Gastroesophageal sphincter (tissue), 2 donors: ENCODE data around the gene LYZL2.

Experiments used
- POLR2A ChIP-seq, 2 donors: fragments of 450-650 bp; IDR thresholded peaks; one replicate each; pipeline ENCODE4 v1.6.1; 2017; ENCODE audit warnings: antibody characterized with exemption in 2 of 2, mild to moderate bottlenecking in 2 of 2, moderate library complexity in 1 of 2
- POLR2AphosphoS5 ChIP-seq: sonication (generic); formaldehyde crosslinking; IDR thresholded peaks from one replicate; pipeline ENCODE4 v1.6.1; 2017; ENCODE audit warnings: antibody characterized with exemption

GRCh38 chr10:30674796-30675195 is 45.2 kb upstream of the LYZL2 start:
- no peak for TF ChIP-seq POLR2AphosphoS5
- no peak for TF ChIP-seq POLR2A (IDR thresholded peaks at IDR 0.05)
